HCT116 (cell line): ENCODE results near the gene ZFAND6. TPM values are rescaled to one million over a fixed set of nuclear protein-coding genes. Genes with fewer than 3 reads are reported as not detected.

Experiments
- ATF3 ChIP-seq: IDR thresholded peaks from 2 replicates; pipeline ENCODE4 v1.6.1; 2012
- CBX3 ChIP-seq: IDR thresholded peaks from 2 replicates; pipeline ENCODE4 v1.6.1; 2012; ENCODE audit warnings: low read depth
- EGR1 ChIP-seq: IDR thresholded peaks from 2 replicates; pipeline ENCODE4 v1.6.1; 2012; ENCODE audit warnings: low read depth
- FOSL1 ChIP-seq: IDR thresholded peaks from 2 replicates; pipeline ENCODE4 v1.6.1; 2012; ENCODE audit warnings: low read depth
- MAX ChIP-seq: IDR thresholded peaks from 2 replicates; pipeline ENCODE4 v1.6.1; 2012
- POLR2AphosphoS5 ChIP-seq: IDR thresholded peaks from 2 replicates; pipeline ENCODE4 v1.6.1; 2011; ENCODE audit warnings: mild to moderate bottlenecking, low read depth, low read length, moderate library complexity
- REST ChIP-seq: IDR thresholded peaks from 2 replicates; pipeline ENCODE4 v1.6.1; 2012; ENCODE audit warnings: low read depth
- SP1 ChIP-seq: IDR thresholded peaks from 2 replicates; pipeline ENCODE4 v1.6.1; 2012; ENCODE audit warnings: low read depth
- YY1 ChIP-seq: IDR thresholded peaks from 2 replicates; pipeline ENCODE4 v1.6.1; 2011; ENCODE audit warnings: low read length, low read depth, moderate library complexity, mild to moderate bottlenecking; ENCODE audit not compliant: insufficient replicate concordance; ENCODE audit errors: extremely low read depth
- ZFX ChIP-seq: fragments of 450-650 bp; IDR thresholded peaks from 2 replicates; pipeline ENCODE4 v1.6.1; 2017
- ZNF274 ChIP-seq: fragments of 200-500 bp; sonication (Bioruptor generic); IDR thresholded peaks from 2 replicates; pipeline ENCODE4 v1.6.1; 2014; ENCODE audit warnings: mild to moderate bottlenecking, low read depth, low read length, inconsistent platforms
- total RNA-seq: library from RNA; stranded (reverse); gene quantifications from one replicate; pipeline ENCODE4 v1.2.1, GENCODE V29; 2021; ENCODE audit not compliant: unreplicated experiment

ZFAND6 gene
- total RNA-seq, 1 experiment from 2014 or later: 51.3 TPM

DNA sequence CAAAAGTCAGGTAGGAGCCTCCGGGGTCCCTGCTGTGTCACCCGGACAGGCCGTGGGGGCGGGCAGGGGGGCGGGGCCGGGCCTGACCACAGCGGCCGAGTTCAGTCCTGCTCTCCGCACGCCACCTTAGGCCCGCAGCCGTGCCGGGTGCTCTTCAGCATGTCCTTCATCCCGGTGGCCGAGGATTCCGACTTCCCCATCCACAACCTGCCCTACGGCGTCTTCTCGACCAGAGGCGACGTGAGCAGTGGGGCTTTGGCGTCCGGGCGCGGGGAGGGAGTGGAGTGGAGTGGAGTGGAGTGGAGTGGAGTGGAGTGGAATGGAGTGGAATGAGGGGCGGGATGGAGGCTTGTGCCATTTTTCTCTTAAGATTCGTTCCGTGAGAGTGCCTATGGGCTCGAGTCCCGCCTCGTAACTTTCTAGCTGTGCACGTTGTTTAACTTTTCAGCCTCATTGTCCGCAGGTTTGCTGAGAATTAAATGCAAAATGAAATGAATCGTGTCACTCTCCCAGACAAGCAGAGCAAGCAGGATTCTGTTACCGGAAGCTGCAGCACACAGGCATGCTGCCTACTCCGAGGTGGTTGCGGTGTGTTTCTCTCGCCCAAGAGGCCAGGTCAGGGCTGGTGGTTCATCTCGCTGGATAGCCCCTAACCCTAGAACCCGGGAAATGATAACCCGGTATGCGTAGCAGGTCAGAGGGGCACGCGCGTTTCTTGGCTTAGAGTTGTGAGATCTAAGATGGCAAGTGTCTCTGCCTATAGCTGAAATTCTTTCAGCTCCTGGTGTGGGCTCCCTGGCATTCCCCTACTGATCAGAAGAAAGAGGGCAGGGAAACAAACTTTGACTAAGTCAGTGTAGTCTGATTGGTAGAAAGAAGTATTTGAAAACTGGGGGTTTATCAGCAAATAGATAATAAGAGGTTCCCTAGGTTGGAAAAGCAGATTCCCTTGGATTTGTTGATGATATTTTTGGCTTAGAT lies 93.7 kb downstream of the ZFAND6 start, which contains the start of gene FAH (continued):
- TF ChIP-seq REST (no peak), FOSL1 (no peak), ZNF274 (no peak), MAX (peak; percentile 13; the same call in 1 of the 2 replicates), ZFX (peak; percentile 24; the same call in 1 of the 2 replicates), ATF3 (no peak), EGR1 (no peak), YY1 (no peak), SP1 (peak; percentile 25; the same call in 1 of the 2 replicates), POLR2AphosphoS5 (peak; percentile 33; the same call in 1 of the 2 replicates), CBX3 (no peak)
